C4-2B (cell line): ENCODE data around the gene CCDC167.

Experiments used
- ZFX ChIP-seq: fragments of 450-650 bp; IDR thresholded peaks from 2 replicates; pipeline ENCODE4 v1.6.1; 2017
- TF ChIP-seq, protein P1 (sequence below): fragments of 450-650 bp; conservative IDR thresholded peaks from 2 replicates; pipeline ENCODE4 v1.5.1; 2017; ENCODE audit warnings: mild to moderate bottlenecking

DNA sequence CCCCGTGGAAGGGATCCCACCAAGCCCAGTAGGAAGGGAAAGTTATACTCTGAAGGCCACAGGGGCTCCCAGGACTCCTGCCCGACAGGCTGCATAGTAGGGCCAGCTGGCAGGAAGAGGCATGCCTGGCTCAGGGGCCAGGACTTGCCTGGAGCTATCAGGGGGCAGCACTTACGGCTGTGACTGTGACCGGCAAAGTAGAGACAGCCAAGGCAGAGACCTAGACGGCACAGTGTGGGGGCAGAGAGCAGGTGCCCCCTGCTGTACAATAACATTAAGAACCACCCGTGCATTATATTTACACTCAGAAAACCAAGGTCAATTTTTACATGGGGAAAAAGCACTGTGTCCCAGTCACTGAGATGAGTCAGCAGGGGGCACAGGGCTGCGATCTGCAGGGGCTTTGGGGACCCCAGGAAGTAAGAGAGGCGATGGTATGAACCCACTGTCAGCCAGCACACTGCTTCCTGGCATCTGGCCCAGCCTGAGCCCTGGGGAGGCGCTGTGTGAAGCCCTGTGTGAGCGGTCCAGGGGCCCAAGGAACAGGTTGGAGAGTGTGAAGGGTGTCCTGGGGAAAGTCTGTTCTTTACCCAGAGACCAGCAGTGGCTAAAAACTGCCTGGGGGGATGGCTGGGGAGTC lies 9.9 kb downstream of the CCDC167 start:
- TF ChIP-seq, protein P1, sequence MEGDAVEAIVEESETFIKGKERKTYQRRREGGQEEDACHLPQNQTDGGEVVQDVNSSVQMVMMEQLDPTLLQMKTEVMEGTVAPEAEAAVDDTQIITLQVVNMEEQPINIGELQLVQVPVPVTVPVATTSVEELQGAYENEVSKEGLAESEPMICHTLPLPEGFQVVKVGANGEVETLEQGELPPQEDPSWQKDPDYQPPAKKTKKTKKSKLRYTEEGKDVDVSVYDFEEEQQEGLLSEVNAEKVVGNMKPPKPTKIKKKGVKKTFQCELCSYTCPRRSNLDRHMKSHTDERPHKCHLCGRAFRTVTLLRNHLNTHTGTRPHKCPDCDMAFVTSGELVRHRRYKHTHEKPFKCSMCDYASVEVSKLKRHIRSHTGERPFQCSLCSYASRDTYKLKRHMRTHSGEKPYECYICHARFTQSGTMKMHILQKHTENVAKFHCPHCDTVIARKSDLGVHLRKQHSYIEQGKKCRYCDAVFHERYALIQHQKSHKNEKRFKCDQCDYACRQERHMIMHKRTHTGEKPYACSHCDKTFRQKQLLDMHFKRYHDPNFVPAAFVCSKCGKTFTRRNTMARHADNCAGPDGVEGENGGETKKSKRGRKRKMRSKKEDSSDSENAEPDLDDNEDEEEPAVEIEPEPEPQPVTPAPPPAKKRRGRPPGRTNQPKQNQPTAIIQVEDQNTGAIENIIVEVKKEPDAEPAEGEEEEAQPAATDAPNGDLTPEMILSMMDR = no peak
- TF ChIP-seq ZFX = no peak
